Measurements from ENCODE around the gene NSUN3. TPM values are rescaled to one million over a fixed set of nuclear protein-coding genes. Genes with fewer than 3 reads are reported as not detected.

The NSUN3 gene
- total and polyA plus RNA-seq, 2 donors (not counting 1 experiment from before 2014, with no cell fraction given): 6.5 to 25.7 TPM

- H3K9me3 Mint-ChIP-seq (ENCODE audit: insufficient read depth): no peaks in the 10 kb centered on the region
- CTCF ChIA-PET: interaction anchor here (1.7 kb wide), 1 partner anchor 11 kb away, joined by 4 read pairs; no protein-coding TSS in a partner anchor
These were observed 36.2 kb upstream of the NSUN3 start for GRCh38 chr3:94026623-94027022.

DNA sequence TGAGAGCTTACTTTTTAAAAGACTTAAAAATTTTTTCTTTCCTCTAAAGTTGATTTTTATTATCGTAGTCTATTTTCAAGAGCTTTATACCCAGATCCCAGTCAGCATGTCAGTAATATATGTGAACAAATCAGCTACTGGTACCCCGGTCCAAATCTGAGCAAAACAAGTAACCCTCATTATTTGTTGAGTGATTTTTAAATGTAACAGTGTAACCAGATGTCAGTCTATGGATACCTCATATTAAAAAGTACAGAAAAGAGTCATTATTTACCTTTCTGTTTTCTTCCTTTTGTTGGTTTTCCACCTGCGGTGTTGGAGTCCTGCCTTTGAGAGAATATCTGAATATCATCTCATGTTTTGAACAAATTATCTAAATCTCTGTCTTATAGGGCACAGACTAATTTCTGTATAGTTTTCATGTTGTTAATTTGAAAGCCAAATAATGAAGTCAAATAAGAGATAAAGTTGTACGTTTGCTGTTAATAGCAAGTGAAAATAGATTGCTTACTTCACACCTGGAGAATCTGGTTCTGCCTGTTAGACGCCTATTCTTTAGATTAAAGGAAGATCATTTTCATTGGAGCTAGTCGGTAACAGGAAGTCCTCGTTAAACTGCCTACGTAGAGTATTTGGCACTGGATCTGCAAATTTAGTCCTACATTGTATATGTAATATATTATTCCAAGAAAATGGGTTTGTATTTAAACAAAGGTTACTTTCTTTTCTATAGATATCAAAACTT is 34.6 kb upstream of the NSUN3 start, which contains the start of gene STX19:
Gene STX19 (minus strand): TSS at position 505 of the 745 bp plus-strand sequence. CDS start 13,328 bp downstream, outside the sequence.
- TF ChIP-seq, protein P1, sequence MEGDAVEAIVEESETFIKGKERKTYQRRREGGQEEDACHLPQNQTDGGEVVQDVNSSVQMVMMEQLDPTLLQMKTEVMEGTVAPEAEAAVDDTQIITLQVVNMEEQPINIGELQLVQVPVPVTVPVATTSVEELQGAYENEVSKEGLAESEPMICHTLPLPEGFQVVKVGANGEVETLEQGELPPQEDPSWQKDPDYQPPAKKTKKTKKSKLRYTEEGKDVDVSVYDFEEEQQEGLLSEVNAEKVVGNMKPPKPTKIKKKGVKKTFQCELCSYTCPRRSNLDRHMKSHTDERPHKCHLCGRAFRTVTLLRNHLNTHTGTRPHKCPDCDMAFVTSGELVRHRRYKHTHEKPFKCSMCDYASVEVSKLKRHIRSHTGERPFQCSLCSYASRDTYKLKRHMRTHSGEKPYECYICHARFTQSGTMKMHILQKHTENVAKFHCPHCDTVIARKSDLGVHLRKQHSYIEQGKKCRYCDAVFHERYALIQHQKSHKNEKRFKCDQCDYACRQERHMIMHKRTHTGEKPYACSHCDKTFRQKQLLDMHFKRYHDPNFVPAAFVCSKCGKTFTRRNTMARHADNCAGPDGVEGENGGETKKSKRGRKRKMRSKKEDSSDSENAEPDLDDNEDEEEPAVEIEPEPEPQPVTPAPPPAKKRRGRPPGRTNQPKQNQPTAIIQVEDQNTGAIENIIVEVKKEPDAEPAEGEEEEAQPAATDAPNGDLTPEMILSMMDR (IDR thresholded peaks at IDR 0.05): no peak
- Histone ChIP-seq H3K9ac (ENCODE audit: low read length) (no peak within 1 kb of the TSS), H3K4me2 (replicated peaks; ENCODE audit: low read depth, low read length, poor library complexity, severe bottlenecking) (no peak within 1 kb of the TSS), H3K9me3 (ENCODE audit: control extremely low read depth in 1 of 3, control insufficient read depth in 2 of 3, insufficient read depth in 1 of 3, low read length in 2 of 3) (no peaks in the 10 kb centered on the region), H3K27ac (ENCODE audit: low read length in 2 of 2) (no peak within 1 kb of the TSS), H3K4me1 (ENCODE audit: control insufficient read depth in 2 of 2, insufficient read depth in 2 of 2, low read length in 2 of 2) (no peaks in the 10 kb centered on the region), H3K79me2 (ENCODE audit: control insufficient read depth, insufficient read depth, low read length) (no peaks in the 10 kb centered on the region), H4K20me1 (ENCODE audit: control insufficient read depth, insufficient read depth, low read length, poor library complexity, severe bottlenecking) (no peaks in the 10 kb centered on the region), H2AFZ (ENCODE audit: insufficient read depth, low read depth, low read length, poor library complexity, severe bottlenecking) (no peak within 1 kb of the TSS), H3K4me3 (ENCODE audit: control extremely low read depth in 1 of 5, extremely low read depth in 1 of 5, insufficient read depth in 1 of 5, low read depth in 2 of 5, low read length in 4 of 5) (no peak within 1 kb of the TSS), H3K36me3 (replicated peaks in 1 of 2; ENCODE audit: control extremely low read depth in 1 of 2, control insufficient read depth in 1 of 2, extremely low read depth in 1 of 2, insufficient read depth in 2 of 2, low read length in 1 of 2) (no peaks in the 10 kb centered on the region), H3K27me3 (replicated peaks in 1 of 4; ENCODE audit: control extremely low read depth in 1 of 4, control insufficient read depth in 3 of 4, insufficient read depth in 4 of 4, low read length in 3 of 4) (no peaks in the 10 kb centered on the region)
- 100% methylated on average over 1 of the region's 8 CpGs for WGBS (ENCODE audit: insufficient coverage)
- Mint-ChIP-seq H3K4me3 (no peak within 1 kb of the TSS), H3K9me3 (ENCODE audit: insufficient read depth) (no peaks in the 10 kb centered on the region), H3K4me1 (no peaks in the 10 kb centered on the region), H3K27me3 (no peaks in the 10 kb centered on the region), H3K27ac (no peak within 1 kb of the TSS)
- CTCF ChIA-PET: interaction anchor here (0.8 kb wide), 1 partner anchor 23 kb away, joined by 3 read pairs; no protein-coding TSS in a partner anchor
- intact Hi-C loops (cut with micrococcal nuclease): no loop called here
- DNase-seq (no peak), ATAC-seq (ENCODE audit: low read depth) (no peak)
- POLR2A ChIA-PET: no interaction called here

More at GRCh38 chr3:94026623-94027022, 36.2 kb upstream of the NSUN3 start:
- no peak overlapping the region for H3K27ac Mint-ChIP-seq
- H2AFZ ChIP-seq (ENCODE audit: insufficient read depth, low read depth, low read length, poor library complexity, severe bottlenecking): no peak overlapping the region
- no peaks in the 10 kb centered on the region for H3K4me1 Mint-ChIP-seq
- DNase-seq (no peak), ATAC-seq (ENCODE audit: low read depth) (no peak)
- H3K4me2 ChIP-seq (replicated peaks; ENCODE audit: low read depth, low read length, poor library complexity, severe bottlenecking): no peak overlapping the region
- H3K9me3 ChIP-seq (ENCODE audit: control extremely low read depth in 1 of 3, control insufficient read depth in 2 of 3, insufficient read depth in 1 of 3, low read length in 2 of 3): no peaks in the 10 kb centered on the region
- no peaks in the 10 kb centered on the region for H3K27me3 Mint-ChIP-seq
- H3K9ac ChIP-seq (ENCODE audit: low read length): no peak overlapping the region
- no CpG with 5 or more reads among the region's 2 CpGs for WGBS (ENCODE audit: insufficient coverage)
- H3K36me3 ChIP-seq (replicated peaks in 1 of 2; ENCODE audit: control extremely low read depth in 1 of 2, control insufficient read depth in 1 of 2, extremely low read depth in 1 of 2, insufficient read depth in 2 of 2, low read length in 1 of 2): no peaks in the 10 kb centered on the region
- POLR2A ChIA-PET: no interaction called here
- no peak overlapping the region for H3K27ac ChIP-seq (ENCODE audit: low read length in 2 of 2)
- no peaks in the 10 kb centered on the region for H3K4me1 ChIP-seq (ENCODE audit: control insufficient read depth in 2 of 2, insufficient read depth in 2 of 2, low read length in 2 of 2)
- no peak overlapping the region for H3K4me3 Mint-ChIP-seq
- intact Hi-C loops (cut with micrococcal nuclease): no loop called here
- H3K79me2 ChIP-seq (ENCODE audit: control insufficient read depth, insufficient read depth, low read length): no peaks in the 10 kb centered on the region
- H4K20me1 ChIP-seq (ENCODE audit: control insufficient read depth, insufficient read depth, low read length, poor library complexity, severe bottlenecking): no peaks in the 10 kb centered on the region
- no peak overlapping the region for H3K4me3 ChIP-seq (ENCODE audit: control extremely low read depth in 1 of 5, extremely low read depth in 1 of 5, insufficient read depth in 1 of 5, low read depth in 2 of 5, low read length in 4 of 5)
- H3K27me3 ChIP-seq (replicated peaks in 1 of 4; ENCODE audit: control extremely low read depth in 1 of 4, control insufficient read depth in 3 of 4, insufficient read depth in 4 of 4, low read length in 3 of 4): no peaks in the 10 kb centered on the region
- no peak for TF ChIP-seq EZH2 (IDR thresholded peaks at IDR 0.05; ENCODE audit: borderline replicate concordance, insufficient read depth, low read depth, low read length, poor library complexity, severe bottlenecking)
- TF ChIP-seq, protein P1 (IDR thresholded peaks at IDR 0.05): no peak
